GM21390 (cell line): Measurements from ENCODE around the gene FHIP1A.

Experiments
- ATAC-seq: cut with Tn5 transposase; IDR thresholded peaks from one replicate; pipeline ENCODE4 v1.9.1; 2021; ENCODE audit not compliant: unreplicated experiment

FHIP1A gene

GRCh38 chr4:151417766-151418376 lies 8.9 kb downstream of the FHIP1A start:
- ATAC-seq = no peak

- no peak for ATAC-seq
Observed at GRCh38 chr4:151418385-151418784, 9.4 kb downstream of the FHIP1A start.

GRCh38 chr4:151418856-151419255 lies 9.9 kb downstream of the FHIP1A start:
- ATAC-seq = no peak

GRCh38 chr4:151420250-151420807 lies 11.4 kb downstream of the FHIP1A start:
- no peak for ATAC-seq

GRCh38 chr4:151422854-151423253 lies 13.9 kb downstream of the FHIP1A start:
- ATAC-seq = no peak

- ATAC-seq = no peak
Observed at GRCh38 chr4:151426513-151426912, 17.5 kb downstream of the FHIP1A start.

GRCh38 chr4:151427266-151427665 lies 18.3 kb downstream of the FHIP1A start:
- ATAC-seq = no peak

- ATAC-seq = no peak
Observed at GRCh38 chr4:151428346-151428745, 19.4 kb downstream of the FHIP1A start.

GRCh38 chr4:151429957-151430570 lies 21.1 kb downstream of the FHIP1A start:
- peak; percentile 78 for ATAC-seq

- ATAC-seq = no peak
Observed at GRCh38 chr4:151430740-151431457, 21.9 kb downstream of the FHIP1A start.

- no peak for ATAC-seq
Observed at GRCh38 chr4:151431728-151432127, 22.8 kb downstream of the FHIP1A start.

GRCh38 chr4:151432654-151433053 lies 23.7 kb downstream of the FHIP1A start:
- no peak for ATAC-seq

- ATAC-seq = no peak
Observed at GRCh38 chr4:151434183-151434860, 25.3 kb downstream of the FHIP1A start.

GRCh38 chr4:151436093-151436518 lies 27.1 kb downstream of the FHIP1A start:
- ATAC-seq = no peak

GRCh38 chr4:151437505-151437904 lies 28.5 kb downstream of the FHIP1A start:
- no peak for ATAC-seq

GRCh38 chr4:151438154-151438553 lies 29.2 kb downstream of the FHIP1A start:
- no peak for ATAC-seq

- ATAC-seq = no peak
Observed at GRCh38 chr4:151439320-151439719, 30.3 kb downstream of the FHIP1A start.

GRCh38 chr4:151442002-151442401 lies 33.0 kb downstream of the FHIP1A start:
- no peak for ATAC-seq

GRCh38 chr4:151443247-151443646 lies 34.3 kb downstream of the FHIP1A start:
- ATAC-seq = no peak

GRCh38 chr4:151443752-151444151 lies 34.8 kb downstream of the FHIP1A start:
- ATAC-seq = no peak

GRCh38 chr4:151446208-151446607 lies 37.2 kb downstream of the FHIP1A start:
- no peak for ATAC-seq
